GM12873 (cell line): ENCODE results near the gene CHKA.

ENCODE experiments used
- TF ChIP-seq, protein P1 (sequence below): IDR thresholded peaks from 2 replicates; pipeline ENCODE4 v1.5.1; 2012; ENCODE audit warnings: low read depth, mild to moderate bottlenecking, moderate library complexity, low read length, control low read depth; ENCODE audit not compliant: insufficient read depth; ENCODE audit errors: missing control alignments

The CHKA gene

DNA sequence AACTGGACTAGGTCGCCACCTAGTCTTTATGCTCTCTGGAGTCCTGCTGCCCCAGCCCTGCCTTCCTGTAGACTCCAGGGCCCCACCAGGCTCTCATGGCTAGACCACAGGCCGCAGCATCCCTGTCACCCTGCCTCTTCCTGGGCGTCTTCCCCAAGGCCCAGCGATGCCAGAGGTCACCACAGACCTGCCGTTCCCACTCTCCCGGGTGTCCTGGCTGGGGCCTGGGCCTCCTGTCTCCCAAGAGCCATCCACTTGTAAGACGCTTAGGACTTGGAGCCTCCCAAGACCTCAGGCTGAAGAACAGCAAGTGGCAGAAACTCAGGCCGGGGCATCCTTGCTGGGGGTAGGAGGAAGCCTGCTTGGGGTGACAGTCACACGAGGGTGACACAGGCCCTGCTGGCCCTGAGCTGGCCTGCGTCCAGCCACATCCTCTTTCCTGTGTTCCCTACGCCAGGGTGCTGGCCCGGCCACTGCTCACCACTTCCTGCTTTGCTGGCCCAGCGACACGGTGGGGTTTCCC, 84.4 kb downstream of the CHKA start:
- TF ChIP-seq, protein P1, sequence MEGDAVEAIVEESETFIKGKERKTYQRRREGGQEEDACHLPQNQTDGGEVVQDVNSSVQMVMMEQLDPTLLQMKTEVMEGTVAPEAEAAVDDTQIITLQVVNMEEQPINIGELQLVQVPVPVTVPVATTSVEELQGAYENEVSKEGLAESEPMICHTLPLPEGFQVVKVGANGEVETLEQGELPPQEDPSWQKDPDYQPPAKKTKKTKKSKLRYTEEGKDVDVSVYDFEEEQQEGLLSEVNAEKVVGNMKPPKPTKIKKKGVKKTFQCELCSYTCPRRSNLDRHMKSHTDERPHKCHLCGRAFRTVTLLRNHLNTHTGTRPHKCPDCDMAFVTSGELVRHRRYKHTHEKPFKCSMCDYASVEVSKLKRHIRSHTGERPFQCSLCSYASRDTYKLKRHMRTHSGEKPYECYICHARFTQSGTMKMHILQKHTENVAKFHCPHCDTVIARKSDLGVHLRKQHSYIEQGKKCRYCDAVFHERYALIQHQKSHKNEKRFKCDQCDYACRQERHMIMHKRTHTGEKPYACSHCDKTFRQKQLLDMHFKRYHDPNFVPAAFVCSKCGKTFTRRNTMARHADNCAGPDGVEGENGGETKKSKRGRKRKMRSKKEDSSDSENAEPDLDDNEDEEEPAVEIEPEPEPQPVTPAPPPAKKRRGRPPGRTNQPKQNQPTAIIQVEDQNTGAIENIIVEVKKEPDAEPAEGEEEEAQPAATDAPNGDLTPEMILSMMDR = no peak

DNA sequence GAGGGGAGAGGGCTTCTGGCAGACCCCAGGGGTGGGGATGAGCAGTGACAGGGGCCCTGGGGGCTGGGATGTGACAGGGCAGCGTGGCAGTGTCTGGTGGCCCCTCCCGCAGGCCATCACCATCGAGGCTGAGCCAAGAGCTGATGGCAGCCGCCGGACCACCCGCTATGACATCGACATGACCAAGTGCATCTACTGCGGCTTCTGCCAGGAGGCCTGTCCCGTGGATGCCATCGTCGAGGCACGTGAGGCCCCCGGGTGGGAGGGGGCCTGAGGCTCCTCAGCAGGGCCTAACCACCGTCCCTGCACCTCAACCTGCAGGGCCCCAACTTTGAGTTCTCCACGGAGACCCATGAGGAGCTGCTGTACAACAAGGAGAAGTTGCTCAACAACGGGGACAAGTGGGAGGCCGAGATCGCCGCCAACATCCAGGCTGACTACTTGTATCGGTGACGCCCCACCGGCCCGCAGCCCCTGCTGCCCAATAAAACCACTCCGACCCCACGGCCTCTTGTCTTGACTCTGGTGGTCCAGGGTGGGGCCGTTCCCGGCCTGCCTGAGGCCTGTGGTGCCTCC, 85.0 kb downstream of the CHKA start:
- TF ChIP-seq, protein P1 = no peak

DNA sequence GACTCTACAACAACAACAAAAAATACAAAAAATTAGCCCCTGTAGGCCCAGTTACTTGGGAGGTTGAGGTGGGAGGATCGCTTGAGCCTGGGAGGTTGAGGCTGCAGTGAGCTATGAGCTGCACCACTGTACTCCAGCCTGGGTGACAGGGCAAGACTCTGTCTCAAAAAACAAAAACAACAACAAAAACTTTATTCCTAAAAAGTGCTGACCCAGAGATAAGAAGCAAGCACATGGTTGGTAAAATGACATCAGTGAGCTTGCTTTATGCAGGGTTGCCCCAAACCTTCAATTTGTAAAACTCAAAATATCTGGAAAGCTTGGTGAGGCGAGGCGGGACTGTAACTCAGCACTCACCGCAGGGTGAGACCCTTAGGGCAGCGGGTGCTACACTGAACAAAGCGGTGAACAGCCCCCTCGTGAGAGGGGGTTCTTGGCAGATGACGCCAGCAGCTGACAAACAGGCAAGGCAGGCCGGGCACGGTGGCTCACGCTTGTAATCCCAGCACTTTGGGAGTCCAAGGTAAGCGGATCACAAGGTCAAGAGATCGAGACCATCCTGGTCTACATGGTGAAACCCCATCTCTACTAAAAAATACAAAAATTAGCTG, 85.8 kb downstream of the CHKA start:
- TF ChIP-seq, protein P1 = no peak

DNA sequence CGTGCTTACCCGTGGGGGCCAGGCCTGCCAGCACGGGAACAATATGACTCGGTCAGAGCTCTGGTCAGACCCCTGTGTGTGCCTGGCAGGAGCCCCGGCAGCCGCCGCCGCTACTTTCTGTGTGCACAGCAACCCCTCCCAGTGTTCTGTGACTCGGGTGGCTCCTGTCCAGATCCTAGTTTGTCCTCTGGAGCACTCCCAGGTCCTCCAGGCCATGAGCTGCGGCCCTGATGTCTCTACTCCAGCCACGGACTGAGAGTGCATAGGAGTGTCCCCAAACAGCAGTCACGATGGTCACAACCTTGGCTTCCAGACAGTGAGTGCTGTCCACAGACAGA, 87.5 kb downstream of the CHKA start:
- TF ChIP-seq, protein P1 = no peak

DNA sequence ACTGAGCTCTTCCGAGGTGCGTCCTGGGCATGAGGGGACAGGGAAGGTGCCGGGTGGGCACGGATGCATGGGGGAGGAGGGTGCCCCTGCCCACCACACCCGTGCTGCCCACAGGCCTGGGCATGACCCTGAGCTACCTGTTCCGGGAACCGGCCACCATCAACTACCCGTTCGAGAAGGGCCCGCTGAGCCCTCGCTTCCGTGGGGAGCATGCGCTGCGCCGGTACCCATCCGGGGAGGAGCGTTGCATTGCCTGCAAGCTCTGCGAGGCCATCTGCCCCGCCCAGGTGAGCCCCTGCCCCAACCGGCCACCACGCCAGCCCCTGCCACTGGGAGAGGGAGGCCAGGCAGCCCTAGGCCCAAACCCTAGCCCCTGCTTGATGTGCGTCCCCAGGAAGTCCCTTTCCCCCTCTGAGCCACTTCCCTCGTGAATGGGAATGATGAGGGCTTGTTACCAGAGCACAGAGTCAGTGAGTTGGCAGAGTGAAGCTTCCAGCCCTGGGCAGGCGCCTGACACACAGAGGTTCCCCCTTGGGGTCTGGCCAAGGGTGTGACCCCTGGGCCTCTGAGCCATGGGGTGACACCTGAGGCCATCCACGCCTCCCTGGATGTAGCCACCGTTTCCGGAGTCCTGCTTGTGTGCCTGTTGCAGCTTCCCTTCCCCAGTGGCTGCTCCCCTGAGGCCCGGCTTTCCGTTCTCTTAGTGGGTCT, 88.0 kb downstream of the CHKA start:
- TF ChIP-seq, protein P1 = no peak

DNA sequence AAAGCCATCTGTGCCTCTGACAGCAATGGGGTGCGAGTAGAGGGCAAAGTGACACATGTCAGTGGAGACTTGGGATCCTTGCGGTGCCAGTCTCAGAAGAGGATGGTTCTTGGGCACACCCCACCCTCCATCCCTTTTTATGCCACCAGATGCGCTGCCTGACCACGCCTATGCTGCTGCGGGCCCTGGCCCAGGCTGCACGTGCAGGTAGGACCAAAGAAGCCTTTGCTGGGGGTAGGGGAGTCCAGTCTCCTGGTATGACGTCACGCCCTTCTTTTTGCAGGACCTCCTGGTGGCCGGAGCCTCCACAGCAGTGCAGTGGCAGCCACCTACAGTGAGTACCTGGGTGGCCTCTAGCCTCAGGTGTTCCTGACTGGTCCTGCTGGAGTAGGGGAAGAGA, 89.2 kb downstream of the CHKA start:
- TF ChIP-seq, protein P1 = no peak

DNA sequence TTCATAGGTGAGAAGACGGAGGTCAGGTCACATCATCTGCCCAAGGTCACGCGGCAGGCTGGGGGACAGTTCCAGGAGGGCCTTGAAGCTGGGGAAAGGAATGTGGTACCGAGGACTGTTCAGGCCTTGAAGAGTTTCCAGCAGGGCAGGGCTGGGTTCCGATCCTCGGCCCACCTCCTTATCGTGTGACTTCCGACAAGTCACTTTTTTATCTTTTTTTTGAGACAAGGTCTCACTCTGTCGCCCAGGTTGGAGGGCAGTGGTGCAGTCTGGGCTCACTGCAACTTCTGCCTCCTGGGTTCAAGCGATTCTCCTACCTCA, 90.1 kb downstream of the CHKA start:
- TF ChIP-seq, protein P1 = no peak
